ENCODE measurements around the gene CCNQ.

The CCNQ gene

DNA sequence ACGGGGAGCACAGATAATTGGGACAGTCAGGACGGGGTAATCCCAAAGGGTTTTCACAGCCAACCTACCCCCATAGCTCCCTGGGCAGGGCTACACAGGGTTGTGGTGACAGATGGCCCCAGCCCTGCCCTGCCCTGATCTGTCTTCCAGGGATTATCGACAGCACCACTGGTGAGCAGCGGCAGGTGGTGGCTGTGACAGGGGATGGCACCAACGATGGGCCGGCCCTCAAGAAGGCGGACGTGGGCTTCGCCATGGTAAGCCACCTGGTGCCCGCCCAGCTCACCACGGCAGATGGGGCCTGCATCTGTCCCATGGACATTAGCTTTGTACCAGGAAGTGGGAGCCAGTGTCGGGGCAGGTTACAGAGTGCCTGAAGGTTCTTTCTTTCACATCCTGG is 42.2 kb downstream of the CCNQ start:
- no peaks in the 10 kb centered on the region for H3K27me3 ChIP-seq (ENCODE audit: control insufficient read depth in 1 of 2, insufficient read depth in 2 of 2, low read length in 2 of 2)
- no peak overlapping the region for H3K9ac ChIP-seq (ENCODE audit: low read depth in 1 of 2, low read length in 2 of 2)
- H3K9me3 ChIP-seq (ENCODE audit: control insufficient read depth in 1 of 2, low read length in 2 of 2), result no peaks in the 10 kb centered on the region
- no peak overlapping the region for H3K4me3 ChIP-seq (ENCODE audit: low read depth in 1 of 2, low read length in 2 of 2)
- H3K4me1 ChIP-seq (ENCODE audit: control insufficient read depth in 1 of 2, insufficient read depth in 2 of 2, low read length in 2 of 2), result no peaks in the 10 kb centered on the region
- no peaks in the 10 kb centered on the region for H3K36me3 ChIP-seq (ENCODE audit: control insufficient read depth in 1 of 2, insufficient read depth in 2 of 2, low read length in 2 of 2)
- H3K27ac ChIP-seq (ENCODE audit: low read depth, low read length), result no peak overlapping the region

DNA sequence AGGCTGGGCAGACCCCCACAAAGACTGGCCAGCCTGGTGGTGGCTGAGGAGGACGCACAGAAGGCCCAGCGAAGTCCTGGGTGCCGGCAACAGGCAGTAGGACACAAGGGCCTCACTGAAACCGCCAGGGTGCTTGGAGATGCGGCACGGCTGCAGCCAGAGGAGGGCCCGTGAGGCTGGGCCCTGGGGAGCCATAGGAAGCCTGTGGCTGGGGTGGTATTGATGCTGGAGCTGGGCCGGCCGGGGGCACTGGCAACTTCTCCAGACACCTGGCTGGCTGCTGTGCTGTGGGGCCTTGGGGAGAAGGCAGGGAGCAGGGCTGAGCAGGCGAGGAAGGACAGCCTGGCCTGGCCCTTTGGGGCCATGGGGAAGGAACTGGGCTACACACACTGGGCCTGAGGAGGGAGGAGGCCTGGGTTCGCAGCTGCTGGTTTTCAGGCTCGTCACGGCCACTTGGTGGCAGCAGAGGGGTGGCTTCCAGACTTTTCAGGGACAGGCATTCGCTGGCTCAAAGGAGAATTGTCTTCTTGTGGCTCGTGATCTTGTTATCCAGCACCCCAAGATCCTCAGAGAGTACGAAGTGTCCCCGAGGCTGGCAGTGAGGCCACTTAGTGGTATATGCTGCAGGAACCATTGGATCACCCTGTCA is 44.3 kb downstream of the CCNQ start:
- Histone ChIP-seq H3K9ac (ENCODE audit: low read depth in 1 of 2, low read length in 2 of 2) (no peak overlapping the region), H3K9me3 (ENCODE audit: control insufficient read depth in 1 of 2, low read length in 2 of 2) (no peaks in the 10 kb centered on the region), H3K4me3 (ENCODE audit: low read depth in 1 of 2, low read length in 2 of 2) (no peak overlapping the region), H3K27ac (ENCODE audit: low read depth, low read length) (no peak overlapping the region), H3K27me3 (ENCODE audit: control insufficient read depth in 1 of 2, insufficient read depth in 2 of 2, low read length in 2 of 2) (no peaks in the 10 kb centered on the region), H3K36me3 (ENCODE audit: control insufficient read depth in 1 of 2, insufficient read depth in 2 of 2, low read length in 2 of 2) (no peaks in the 10 kb centered on the region), H3K4me1 (ENCODE audit: control insufficient read depth in 1 of 2, insufficient read depth in 2 of 2, low read length in 2 of 2) (no peaks in the 10 kb centered on the region)

DNA sequence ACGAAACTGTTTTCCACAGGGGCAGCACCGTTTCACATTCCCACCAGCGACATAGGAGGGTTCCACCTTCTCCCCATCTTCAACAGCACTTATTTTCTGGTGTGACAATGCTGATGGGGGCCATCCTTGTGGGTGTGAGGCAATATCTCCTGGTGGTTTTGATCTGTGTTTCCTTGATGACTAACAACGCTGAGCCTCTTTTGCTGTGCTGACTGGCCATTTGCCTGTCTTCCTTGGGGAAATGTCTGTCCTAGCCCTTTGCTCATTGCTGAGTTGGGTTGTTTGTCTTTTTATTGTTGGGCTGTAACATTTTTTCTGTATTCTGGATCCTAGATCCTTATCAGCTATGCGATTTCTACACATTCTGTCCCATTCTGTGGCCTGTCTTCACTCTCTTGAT is 47.8 kb downstream of the CCNQ start:
- Histone ChIP-seq H3K4me1 (ENCODE audit: control insufficient read depth in 1 of 2, insufficient read depth in 2 of 2, low read length in 2 of 2) (no peaks in the 10 kb centered on the region), H3K27me3 (ENCODE audit: control insufficient read depth in 1 of 2, insufficient read depth in 2 of 2, low read length in 2 of 2) (no peaks in the 10 kb centered on the region), H3K9me3 (ENCODE audit: control insufficient read depth in 1 of 2, low read length in 2 of 2) (no peaks in the 10 kb centered on the region), H3K36me3 (ENCODE audit: control insufficient read depth in 1 of 2, insufficient read depth in 2 of 2, low read length in 2 of 2) (no peaks in the 10 kb centered on the region), H3K4me3 (ENCODE audit: low read depth in 1 of 2, low read length in 2 of 2) (no peak overlapping the region), H3K27ac (ENCODE audit: low read depth, low read length) (no peak overlapping the region), H3K9ac (ENCODE audit: low read depth in 1 of 2, low read length in 2 of 2) (no peak overlapping the region)

DNA sequence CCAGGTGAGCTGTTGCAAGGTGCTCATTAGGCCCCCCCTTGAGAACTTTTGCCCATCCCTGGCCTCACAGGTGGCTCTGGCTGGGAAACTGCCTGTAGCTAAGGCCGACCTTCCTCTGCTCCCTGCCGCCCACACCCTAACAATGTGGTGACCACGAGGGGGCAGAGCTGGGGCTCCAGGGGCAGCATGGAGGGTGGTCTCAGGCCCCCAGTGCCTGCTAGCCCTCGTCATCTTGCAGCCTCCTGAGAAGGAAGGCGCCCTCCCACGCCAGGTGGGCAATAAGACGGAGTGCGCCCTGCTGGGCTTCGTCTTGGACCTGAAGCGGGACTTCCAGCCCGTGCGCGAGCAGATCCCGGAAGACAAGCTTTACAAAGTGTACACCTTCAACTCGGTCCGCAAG is 49.1 kb downstream of the CCNQ start:
- Histone ChIP-seq H3K9me3 (ENCODE audit: control insufficient read depth in 1 of 2, low read length in 2 of 2) (no peaks in the 10 kb centered on the region), H3K9ac (ENCODE audit: low read depth in 1 of 2, low read length in 2 of 2) (no peak overlapping the region), H3K4me1 (ENCODE audit: control insufficient read depth in 1 of 2, insufficient read depth in 2 of 2, low read length in 2 of 2) (no peaks in the 10 kb centered on the region), H3K4me3 (ENCODE audit: low read depth in 1 of 2, low read length in 2 of 2) (no peak overlapping the region), H3K27me3 (ENCODE audit: control insufficient read depth in 1 of 2, insufficient read depth in 2 of 2, low read length in 2 of 2) (no peaks in the 10 kb centered on the region), H3K36me3 (ENCODE audit: control insufficient read depth in 1 of 2, insufficient read depth in 2 of 2, low read length in 2 of 2) (no peaks in the 10 kb centered on the region), H3K27ac (ENCODE audit: low read depth, low read length) (no peak overlapping the region)

DNA sequence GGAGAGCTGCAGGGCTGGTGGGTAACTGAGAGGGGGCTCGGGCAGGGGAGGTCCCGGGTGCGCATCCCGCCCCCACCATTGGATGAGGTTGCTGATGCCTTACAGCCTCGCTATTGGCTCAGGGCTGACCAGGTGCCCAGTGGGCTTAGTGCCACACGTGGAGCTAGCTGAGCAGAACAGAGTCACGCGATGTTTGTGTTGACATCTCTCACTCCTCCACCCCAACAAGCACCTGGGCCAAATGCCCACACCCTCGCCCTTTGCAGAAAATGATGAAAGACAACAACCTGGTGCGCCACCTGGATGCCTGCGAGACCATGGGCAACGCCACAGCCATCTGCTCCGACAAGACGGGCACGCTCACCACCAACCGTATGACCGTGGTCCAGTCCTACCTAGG is 49.7 kb downstream of the CCNQ start:
- Histone ChIP-seq H3K9ac (ENCODE audit: low read depth in 1 of 2, low read length in 2 of 2) (no peak overlapping the region), H3K27me3 (ENCODE audit: control insufficient read depth in 1 of 2, insufficient read depth in 2 of 2, low read length in 2 of 2) (no peaks in the 10 kb centered on the region), H3K4me1 (ENCODE audit: control insufficient read depth in 1 of 2, insufficient read depth in 2 of 2, low read length in 2 of 2) (no peaks in the 10 kb centered on the region), H3K4me3 (ENCODE audit: low read depth in 1 of 2, low read length in 2 of 2) (no peak overlapping the region), H3K9me3 (ENCODE audit: control insufficient read depth in 1 of 2, low read length in 2 of 2) (no peaks in the 10 kb centered on the region), H3K36me3 (ENCODE audit: control insufficient read depth in 1 of 2, insufficient read depth in 2 of 2, low read length in 2 of 2) (no peaks in the 10 kb centered on the region), H3K27ac (ENCODE audit: low read depth, low read length) (no peak overlapping the region)

DNA sequence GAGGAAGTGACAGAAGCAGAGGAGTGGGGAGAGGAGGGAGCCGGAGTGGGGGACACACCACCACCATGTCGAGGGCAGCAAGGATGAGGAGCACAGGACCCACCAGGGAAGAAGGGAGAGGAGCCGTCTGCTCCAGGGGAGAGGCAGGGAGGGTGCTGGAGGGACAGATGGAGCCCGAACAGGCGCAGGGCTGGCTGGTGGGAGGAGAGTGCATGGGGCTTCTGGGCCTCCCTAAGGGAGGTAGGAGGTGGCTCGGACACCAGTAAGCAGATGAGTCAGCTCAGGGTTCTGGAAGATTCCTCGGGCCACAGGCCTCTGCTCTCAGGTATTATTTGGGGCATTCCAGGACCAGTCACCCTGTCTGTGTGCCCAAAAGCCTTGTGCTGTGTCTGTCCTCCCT is 51.7 kb downstream of the CCNQ start:
- H3K9ac ChIP-seq (ENCODE audit: low read depth in 1 of 2, low read length in 2 of 2), result no peak overlapping the region
- no peak overlapping the region for H3K27ac ChIP-seq (ENCODE audit: low read depth, low read length)
- H3K4me3 ChIP-seq (ENCODE audit: low read depth in 1 of 2, low read length in 2 of 2), result no peak overlapping the region
- no peaks in the 10 kb centered on the region for H3K9me3 ChIP-seq (ENCODE audit: control insufficient read depth in 1 of 2, low read length in 2 of 2)
- no peaks in the 10 kb centered on the region for H3K36me3 ChIP-seq (ENCODE audit: control insufficient read depth in 1 of 2, insufficient read depth in 2 of 2, low read length in 2 of 2)
- no peaks in the 10 kb centered on the region for H3K4me1 ChIP-seq (ENCODE audit: control insufficient read depth in 1 of 2, insufficient read depth in 2 of 2, low read length in 2 of 2)
- no peaks in the 10 kb centered on the region for H3K27me3 ChIP-seq (ENCODE audit: control insufficient read depth in 1 of 2, insufficient read depth in 2 of 2, low read length in 2 of 2)

DNA sequence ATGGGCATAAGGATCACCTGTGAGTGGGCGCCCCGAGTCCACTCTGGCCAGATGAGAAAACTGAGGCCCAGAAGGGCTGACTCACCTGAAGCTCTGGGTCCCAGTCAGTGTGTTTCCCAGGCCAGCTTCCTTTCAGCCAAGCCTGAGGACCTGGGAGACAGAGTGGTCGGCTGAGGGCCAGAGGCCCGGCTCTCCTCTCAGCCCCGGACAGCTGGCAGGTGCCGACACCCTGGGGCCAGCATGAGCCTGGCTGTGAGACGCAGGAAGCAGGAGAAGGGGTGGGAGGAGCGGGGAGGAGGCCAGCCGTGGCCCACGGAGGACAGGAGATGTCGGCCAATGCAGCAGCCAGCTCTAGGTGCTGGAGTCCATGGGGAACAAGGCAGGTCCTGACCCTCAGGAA is 52.6 kb downstream of the CCNQ start:
- Histone ChIP-seq H3K36me3 (ENCODE audit: control insufficient read depth in 1 of 2, insufficient read depth in 2 of 2, low read length in 2 of 2) (no peaks in the 10 kb centered on the region), H3K27ac (ENCODE audit: low read depth, low read length) (no peak overlapping the region), H3K4me1 (ENCODE audit: control insufficient read depth in 1 of 2, insufficient read depth in 2 of 2, low read length in 2 of 2) (no peaks in the 10 kb centered on the region), H3K9ac (ENCODE audit: low read depth in 1 of 2, low read length in 2 of 2) (no peak overlapping the region), H3K9me3 (ENCODE audit: control insufficient read depth in 1 of 2, low read length in 2 of 2) (no peaks in the 10 kb centered on the region), H3K4me3 (ENCODE audit: low read depth in 1 of 2, low read length in 2 of 2) (no peak overlapping the region), H3K27me3 (ENCODE audit: control insufficient read depth in 1 of 2, insufficient read depth in 2 of 2, low read length in 2 of 2) (no peaks in the 10 kb centered on the region)

DNA sequence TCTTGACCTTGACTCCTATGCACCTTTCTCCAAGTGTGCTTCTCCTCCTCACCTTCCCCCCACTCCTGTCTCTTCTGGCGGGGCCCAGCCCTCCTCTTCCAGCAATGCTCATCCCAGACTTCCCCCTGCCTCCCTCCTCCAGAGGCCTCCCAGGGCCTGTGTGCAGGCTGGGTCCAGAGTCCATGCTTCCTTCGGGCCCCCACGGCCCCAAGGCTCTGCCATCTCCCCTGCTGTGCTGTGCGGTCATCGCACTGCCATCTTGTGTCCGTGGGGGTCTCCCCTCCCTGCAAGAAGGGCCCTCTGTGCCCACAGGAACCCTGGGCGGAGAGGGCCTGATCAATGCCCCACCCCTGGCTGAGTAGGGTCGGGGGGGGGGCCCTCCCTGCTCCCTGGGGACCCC is 54.2 kb downstream of the CCNQ start:
- Histone ChIP-seq H3K27ac (ENCODE audit: low read depth, low read length) (no peak overlapping the region), H3K9ac (ENCODE audit: low read depth in 1 of 2, low read length in 2 of 2) (no peak overlapping the region), H3K4me3 (ENCODE audit: low read depth in 1 of 2, low read length in 2 of 2) (no peak overlapping the region), H3K9me3 (ENCODE audit: control insufficient read depth in 1 of 2, low read length in 2 of 2) (no peaks in the 10 kb centered on the region), H3K36me3 (ENCODE audit: control insufficient read depth in 1 of 2, insufficient read depth in 2 of 2, low read length in 2 of 2) (no peaks in the 10 kb centered on the region), H3K4me1 (ENCODE audit: control insufficient read depth in 1 of 2, insufficient read depth in 2 of 2, low read length in 2 of 2) (no peaks in the 10 kb centered on the region), H3K27me3 (ENCODE audit: control insufficient read depth in 1 of 2, insufficient read depth in 2 of 2, low read length in 2 of 2) (no peaks in the 10 kb centered on the region)

DNA sequence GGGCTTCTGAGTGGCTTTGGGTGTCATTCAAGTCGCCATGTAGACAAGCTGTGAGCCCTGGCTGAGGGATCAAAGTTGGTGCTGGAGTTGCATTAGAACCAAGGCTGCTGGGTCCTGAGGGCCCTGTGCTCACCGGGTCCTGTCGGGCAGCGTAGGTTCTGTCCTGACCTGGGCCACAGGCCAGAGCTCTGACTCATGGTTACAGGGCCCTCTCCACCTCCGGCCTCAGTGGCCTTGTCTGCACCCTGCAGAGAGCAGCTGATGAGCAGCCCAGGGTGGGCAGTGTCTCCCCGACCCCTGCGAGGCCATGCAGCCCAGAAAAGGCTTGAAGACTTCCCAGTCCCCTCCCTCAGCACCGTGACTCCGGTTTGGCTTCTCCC is 59.0 kb downstream of the CCNQ start:
- Histone ChIP-seq H3K27me3 (ENCODE audit: control insufficient read depth in 1 of 2, insufficient read depth in 2 of 2, low read length in 2 of 2) (no peaks in the 10 kb centered on the region), H3K9ac (ENCODE audit: low read depth in 1 of 2, low read length in 2 of 2) (no peak overlapping the region), H3K9me3 (ENCODE audit: control insufficient read depth in 1 of 2, low read length in 2 of 2) (no peaks in the 10 kb centered on the region), H3K4me1 (ENCODE audit: control insufficient read depth in 1 of 2, insufficient read depth in 2 of 2, low read length in 2 of 2) (no peaks in the 10 kb centered on the region), H3K4me3 (ENCODE audit: low read depth in 1 of 2, low read length in 2 of 2) (no peak overlapping the region), H3K27ac (ENCODE audit: low read depth, low read length) (no peak overlapping the region), H3K36me3 (ENCODE audit: control insufficient read depth in 1 of 2, insufficient read depth in 2 of 2, low read length in 2 of 2) (no peaks in the 10 kb centered on the region)

DNA sequence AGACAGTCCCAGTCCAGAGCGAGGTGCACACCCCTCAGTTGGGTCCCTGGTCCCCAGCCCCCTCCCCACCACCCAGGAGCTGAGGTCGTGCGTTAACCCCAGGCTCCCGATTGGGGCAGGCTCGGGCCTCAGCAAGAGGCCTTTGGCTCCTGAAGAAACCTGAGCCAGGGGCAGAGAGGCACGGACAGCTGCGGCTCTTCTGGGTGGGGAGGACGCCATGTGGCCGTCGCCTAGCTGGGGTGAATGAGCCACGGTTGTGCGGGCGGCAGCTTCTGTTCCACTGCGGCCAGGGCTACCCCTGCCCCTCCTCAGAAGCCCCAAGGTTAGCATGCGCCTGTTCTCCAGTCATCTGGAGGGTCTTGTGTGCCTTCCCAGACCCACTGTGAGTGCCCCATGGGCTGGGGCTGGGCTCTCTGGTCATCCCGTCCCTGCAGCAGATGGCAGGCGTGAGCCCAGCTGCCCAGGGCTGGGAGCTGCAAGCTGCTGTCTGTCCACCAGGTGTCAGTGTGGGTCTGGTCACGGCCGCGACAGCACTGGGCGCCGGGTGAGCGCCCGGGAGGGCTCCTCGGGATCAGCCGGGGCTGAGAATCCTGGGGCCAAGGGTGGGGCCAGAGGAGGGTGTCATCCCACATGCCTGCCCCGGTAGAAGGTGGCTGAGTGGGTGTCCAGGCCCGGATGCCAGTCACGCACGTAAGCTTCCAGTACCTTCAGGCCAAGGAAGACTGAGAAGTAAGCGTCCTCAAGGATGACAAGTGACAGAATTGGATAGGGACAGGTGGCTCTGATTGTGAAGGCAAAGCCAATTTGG is 59.6 kb downstream of the CCNQ start:
- no peak overlapping the region for H3K4me3 ChIP-seq (ENCODE audit: low read depth in 1 of 2, low read length in 2 of 2)

More for the DNA sequence above, 59.6 kb downstream of the CCNQ start:
- H3K27ac ChIP-seq (ENCODE audit: low read depth, low read length), result no peak overlapping the region
- H3K27me3 ChIP-seq (ENCODE audit: control insufficient read depth in 1 of 2, insufficient read depth in 2 of 2, low read length in 2 of 2), result no peaks in the 10 kb centered on the region
- H3K9ac ChIP-seq (ENCODE audit: low read depth in 1 of 2, low read length in 2 of 2), result no peak overlapping the region
- H3K36me3 ChIP-seq (ENCODE audit: control insufficient read depth in 1 of 2, insufficient read depth in 2 of 2, low read length in 2 of 2), result no peaks in the 10 kb centered on the region
- H3K4me1 ChIP-seq (ENCODE audit: control insufficient read depth in 1 of 2, insufficient read depth in 2 of 2, low read length in 2 of 2), result no peaks in the 10 kb centered on the region
- no peaks in the 10 kb centered on the region for H3K9me3 ChIP-seq (ENCODE audit: control insufficient read depth in 1 of 2, low read length in 2 of 2)
